WTC11 (cell line): ENCODE measurements around the gene GDF11.

Experiments
- CREM ChIP-seq: sonication (generic); formaldehyde crosslinking; IDR thresholded peaks from 2 replicates; pipeline ENCODE4 v1.8.1; 2022; ENCODE audit warnings: mild to moderate bottlenecking, missing genetic modification reagents, moderate library complexity
- FOXK1 ChIP-seq: sonication (generic); formaldehyde crosslinking; IDR thresholded peaks from 2 replicates; pipeline ENCODE4 v1.8.0; 2022; ENCODE audit warnings: mild to moderate bottlenecking, moderate library complexity, missing genetic modification reagents
- JUN ChIP-seq: sonication (generic); formaldehyde crosslinking; IDR thresholded peaks from 2 replicates; pipeline ENCODE4 v1.8.0; 2023; ENCODE audit warnings: mild to moderate bottlenecking, missing genetic modification reagents
- KAT7 ChIP-seq: sonication (generic); formaldehyde crosslinking; IDR thresholded peaks from 2 replicates; pipeline ENCODE4 v1.8.1; 2023; ENCODE audit warnings: missing genetic modification reagents, mild to moderate bottlenecking, borderline replicate concordance
- NR3C1 ChIP-seq: sonication (generic); formaldehyde crosslinking; conservative IDR thresholded peaks from 2 replicates; pipeline ENCODE4 v1.8.1; 2023; ENCODE audit warnings: low read depth, mild to moderate bottlenecking, missing genetic modification reagents
- SP1 ChIP-seq: sonication (generic); formaldehyde crosslinking; conservative IDR thresholded peaks from 2 replicates; pipeline ENCODE4 v1.8.1; 2022; ENCODE audit warnings: missing genetic modification reagents
- TF ChIP-seq, protein P1 (sequence below): fragments of 200-600 bp; IDR thresholded peaks from 2 replicates; pipeline ENCODE4 v1.8.0; 2022; ENCODE audit warnings: antibody characterized with exemption
- TF ChIP-seq, protein P2 (sequence below): sonication (generic); formaldehyde crosslinking; IDR thresholded peaks from 2 replicates; pipeline ENCODE4 v1.8.1; 2022; ENCODE audit warnings: mild to moderate bottlenecking, moderate library complexity, missing genetic modification reagents
- TF ChIP-seq, protein P3 (sequence below): sonication (generic); formaldehyde crosslinking; IDR thresholded peaks from 2 replicates; pipeline ENCODE4 v1.8.1; 2022; ENCODE audit warnings: missing genetic modification reagents, borderline replicate concordance

DNA sequence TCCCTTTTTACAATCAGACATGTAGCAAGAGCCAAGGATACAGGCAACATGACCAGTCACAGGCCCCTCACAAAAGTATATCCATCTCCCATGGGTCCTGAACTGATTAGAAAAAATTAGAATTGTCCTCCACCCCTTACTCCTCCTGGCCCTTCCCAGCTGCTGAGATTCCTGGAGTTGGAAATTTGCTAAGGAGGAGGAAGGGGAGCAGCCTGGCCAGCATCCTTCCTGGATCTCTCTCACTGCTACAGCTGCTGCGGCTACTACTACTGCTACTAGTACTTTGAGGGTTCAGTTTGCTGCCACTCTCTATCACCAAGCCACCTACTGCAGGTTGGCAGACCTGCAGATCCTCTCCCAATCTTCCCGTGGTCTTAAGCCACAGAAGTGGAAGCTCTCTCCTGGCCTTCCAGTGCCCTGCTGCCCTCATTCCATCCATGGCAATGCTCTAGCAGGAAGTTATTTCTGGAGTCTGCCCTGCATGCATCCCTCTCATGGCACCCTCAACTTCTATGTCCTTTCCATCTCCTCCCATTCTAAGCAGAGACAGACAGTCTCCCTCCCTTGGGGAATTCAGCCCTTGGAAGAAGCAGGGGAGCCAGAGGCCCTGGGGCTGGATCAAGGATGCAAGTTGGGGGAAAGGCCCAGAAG is 36.2 kb upstream of the GDF11 start:
- TF ChIP-seq, protein P1, sequence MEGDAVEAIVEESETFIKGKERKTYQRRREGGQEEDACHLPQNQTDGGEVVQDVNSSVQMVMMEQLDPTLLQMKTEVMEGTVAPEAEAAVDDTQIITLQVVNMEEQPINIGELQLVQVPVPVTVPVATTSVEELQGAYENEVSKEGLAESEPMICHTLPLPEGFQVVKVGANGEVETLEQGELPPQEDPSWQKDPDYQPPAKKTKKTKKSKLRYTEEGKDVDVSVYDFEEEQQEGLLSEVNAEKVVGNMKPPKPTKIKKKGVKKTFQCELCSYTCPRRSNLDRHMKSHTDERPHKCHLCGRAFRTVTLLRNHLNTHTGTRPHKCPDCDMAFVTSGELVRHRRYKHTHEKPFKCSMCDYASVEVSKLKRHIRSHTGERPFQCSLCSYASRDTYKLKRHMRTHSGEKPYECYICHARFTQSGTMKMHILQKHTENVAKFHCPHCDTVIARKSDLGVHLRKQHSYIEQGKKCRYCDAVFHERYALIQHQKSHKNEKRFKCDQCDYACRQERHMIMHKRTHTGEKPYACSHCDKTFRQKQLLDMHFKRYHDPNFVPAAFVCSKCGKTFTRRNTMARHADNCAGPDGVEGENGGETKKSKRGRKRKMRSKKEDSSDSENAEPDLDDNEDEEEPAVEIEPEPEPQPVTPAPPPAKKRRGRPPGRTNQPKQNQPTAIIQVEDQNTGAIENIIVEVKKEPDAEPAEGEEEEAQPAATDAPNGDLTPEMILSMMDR, result no peak
- TF ChIP-seq, protein P2, sequence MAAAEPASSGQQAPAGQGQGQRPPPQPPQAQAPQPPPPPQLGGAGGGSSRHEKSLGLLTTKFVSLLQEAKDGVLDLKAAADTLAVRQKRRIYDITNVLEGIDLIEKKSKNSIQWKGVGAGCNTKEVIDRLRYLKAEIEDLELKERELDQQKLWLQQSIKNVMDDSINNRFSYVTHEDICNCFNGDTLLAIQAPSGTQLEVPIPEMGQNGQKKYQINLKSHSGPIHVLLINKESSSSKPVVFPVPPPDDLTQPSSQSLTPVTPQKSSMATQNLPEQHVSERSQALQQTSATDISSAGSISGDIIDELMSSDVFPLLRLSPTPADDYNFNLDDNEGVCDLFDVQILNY (CRISPR knock-in tag), result no peak
- TF ChIP-seq JUN (CRISPR knock-in tag) (no peak), SP1 (CRISPR knock-in tag) (no peak), NR3C1 (CRISPR knock-in tag) (no peak), CREM (CRISPR knock-in tag) (no peak), KAT7 (no peak), FOXK1 (CRISPR knock-in tag) (no peak)
- TF ChIP-seq, protein P3, sequence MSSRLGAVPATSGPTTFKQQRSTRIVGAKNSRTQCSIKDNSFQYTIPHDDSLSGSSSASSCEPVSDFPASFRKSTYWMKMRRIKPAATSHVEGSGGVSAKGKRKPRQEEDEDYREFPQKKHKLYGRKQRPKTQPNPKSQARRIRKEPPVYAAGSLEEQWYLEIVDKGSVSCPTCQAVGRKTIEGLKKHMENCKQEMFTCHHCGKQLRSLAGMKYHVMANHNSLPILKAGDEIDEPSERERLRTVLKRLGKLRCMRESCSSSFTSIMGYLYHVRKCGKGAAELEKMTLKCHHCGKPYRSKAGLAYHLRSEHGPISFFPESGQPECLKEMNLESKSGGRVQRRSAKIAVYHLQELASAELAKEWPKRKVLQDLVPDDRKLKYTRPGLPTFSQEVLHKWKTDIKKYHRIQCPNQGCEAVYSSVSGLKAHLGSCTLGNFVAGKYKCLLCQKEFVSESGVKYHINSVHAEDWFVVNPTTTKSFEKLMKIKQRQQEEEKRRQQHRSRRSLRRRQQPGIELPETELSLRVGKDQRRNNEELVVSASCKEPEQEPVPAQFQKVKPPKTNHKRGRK, result no peak
